GM12878 (cell line): ENCODE data around the gene MYOZ2. TPM values are rescaled to one million over a fixed set of nuclear protein-coding genes. Genes with fewer than 3 reads are reported as not detected.

Experiments
- ATAC-seq: fragments of 200-7000 bp; cut with Tn5 transposase; 3 replicates; pipeline ENCODE4 v1.9.1; 2020; ENCODE audit warnings: mild to moderate bottlenecking, moderate library complexity
- BruUV-seq: library from RNA; stranded (reverse); fragments of 400-500 nt; replicated peaks from 2 replicates; lab custom pipeline; 2021; lab: Mats Ljungman, UMichigan
- CTCF ChIA-PET: fragments of 300-600 bp; sonication (Branson Sonifier 250); formaldehyde crosslinking; extraction: SDS; loops from one replicate; lab custom pipeline; 2021; ENCODE audit warnings: inconsistent platforms; lab: Yijun Ruan, JAX
- POLR2A ChIA-PET: fragments of 350-600 bp; formaldehyde crosslinking; extraction: SDS; loops from one replicate; lab custom pipeline; 2021; ENCODE audit warnings: inconsistent platforms; lab: Charles Lee
- RAD21 ChIA-PET: fragments of 300-600 bp; sonication (Branson Sonifier 250); formaldehyde crosslinking; loops from one replicate; lab custom pipeline; 2023; ENCODE audit warnings: antibody characterized with exemption; ENCODE audit not compliant: unreplicated experiment; lab: Charles Lee
- SMC1A ChIA-PET: fragments of 300-600 bp; sonication (Branson Sonifier 250); formaldehyde crosslinking; loops from one replicate; lab custom pipeline; 2023; ENCODE audit not compliant: unreplicated experiment, uncharacterized antibody; lab: Charles Lee
- DNase-seq: peaks from one replicate; pipeline ENCODE4 v3.0.0-alpha.2; 2011; ENCODE audit warnings: low read depth, low spot score
- FAIRE-seq: peaks from 3 replicates; lab custom pipeline; 2011; peaks lifted over from hg19 to GRCh38; lab: Jason Lieb, UNC
- H2AFZ ChIP-seq: 2 replicates; pipeline ENCODE4 v1.6.0; 2011; ENCODE audit warnings: low read depth, low read length, control low read depth; ENCODE audit not compliant: control insufficient read depth
- H3K27ac ChIP-seq: 2 replicates; pipeline ENCODE4 v1.5.1; 2011; ENCODE audit warnings: control low read depth; ENCODE audit not compliant: control insufficient read depth, insufficient read depth
- H3K27me3 ChIP-seq, 2 experiments: replicated peaks in 1 of 2; 2 replicates each; pipeline versions ENCODE4 v1.6.0 to v1.6.1; 2011; ENCODE audit warnings: low read length in 1 of 2; ENCODE audit not compliant: control insufficient read depth in 2 of 2, insufficient read depth in 2 of 2
- H3K36me3 ChIP-seq, 2 experiments: 2 replicates each; pipeline ENCODE4 v1.5.1; 2011; ENCODE audit warnings: low read length in 1 of 2; ENCODE audit not compliant: control insufficient read depth in 2 of 2, insufficient read depth in 2 of 2
- H3K4me1 ChIP-seq: 2 replicates; pipeline ENCODE4 v1.6.1; 2011; ENCODE audit warnings: mild to moderate bottlenecking, low read length, moderate library complexity, mixed read lengths; ENCODE audit not compliant: control insufficient read depth, insufficient read depth
- H3K4me2 ChIP-seq: 2 replicates; pipeline ENCODE4 v1.6.0; 2011; ENCODE audit warnings: control low read depth; ENCODE audit not compliant: control insufficient read depth, insufficient read depth
- H3K4me3 ChIP-seq: fragments of 200-600 bp; sonication (generic); 2 replicates; pipeline ENCODE4 v1.5.1; 2016
- H3K79me2 ChIP-seq: 2 replicates; pipeline ENCODE4 v1.6.0; 2011; ENCODE audit warnings: low read length; ENCODE audit not compliant: control insufficient read depth, insufficient read depth
- H3K9ac ChIP-seq: 2 replicates; pipeline ENCODE4 v1.8.0; 2011; ENCODE audit warnings: low read length, control low read depth, mixed read lengths; ENCODE audit not compliant: control insufficient read depth, insufficient read depth
- H3K9me3 ChIP-seq: replicated peaks from 3 replicates; pipeline ENCODE4 v1.5.1; 2011; ENCODE audit warnings: mild to moderate bottlenecking, low read length; ENCODE audit not compliant: control insufficient read depth, insufficient read depth
- H4K20me1 ChIP-seq: 2 replicates; pipeline ENCODE4 v1.6.0; 2011; ENCODE audit not compliant: control insufficient read depth, insufficient read depth
- CBFB ChIP-seq: IDR thresholded peaks from 2 replicates; pipeline ENCODE4 v1.6.1; 2016; ENCODE audit warnings: antibody characterized with exemption, low read depth
- EED ChIP-seq: sonication (generic); IDR thresholded peaks from 2 replicates; pipeline ENCODE4 v1.6.1; 2016; ENCODE audit warnings: antibody characterized with exemption, low read depth
- SPI1 ChIP-seq: IDR thresholded peaks from 2 replicates; pipeline ENCODE4 v1.6.1; 2011; ENCODE audit warnings: low read depth, mild to moderate bottlenecking, low read length, moderate library complexity, borderline replicate concordance; ENCODE audit not compliant: insufficient read depth
- WGBS: methylation state at CpG from one replicate; pipeline ENCODE4 v1.1.6; 2016; ENCODE audit warnings: low lambda C conversion rate; ENCODE audit not compliant: insufficient replicate concordance, insufficient coverage; ENCODE audit errors: missing lambda C conversion rate; 5-methylcytosine and 5-hydroxymethylcytosine counted together
- in situ Hi-C: fragments of 300-500 bp; cut with MboI; formaldehyde crosslinking; loops from 9 replicates; pipeline ENCODE4 v1.14.3; 2018; ENCODE audit warnings: mixed read lengths
- intact Hi-C: fragments of 100-400 bp; cut with micrococcal nuclease; formaldehyde crosslinking; loops from one replicate; pipeline ENCODE4 v1.14.2; 2022; ENCODE audit not compliant: unreplicated experiment
- polyA plus RNA-seq, 11 experiments: library from polyadenylated mRNA; depleted of rRNA in 4 of 11; unstranded in 6 of 11; stranded (reverse) in 5 of 11; fragments of >200 nt; fragmentation: Nextera tagmentation in 4 of 11; fragmentation: Illumina TruSeq in 1 of 11; extraction: Ambion mirVana in 4 of 11; extraction: Trizol in 1 of 11; gene quantifications; 1 replicate in 1 of 11; 2 replicates in 10 of 11; pipeline versions ENCODE4 v1.2.1 to v1.2.3, GENCODE V29; 2011 to 2016; ENCODE audit warnings: inconsistent platforms in 2 of 11, missing spikeins in 2 of 11, low read depth in 1 of 11
- total RNA-seq, 4 experiments: library from RNA; depleted of rRNA in 3 of 4; stranded (reverse); fragments of >200 nt in 3 of 4; fragmentation: Illumina TruSeq in 1 of 4; extraction: Trizol in 1 of 4; gene quantifications; 2 replicates each; pipeline versions ENCODE4 v1.2.1 to v1.2.3, GENCODE V29; 2013 to 2021

Gene MYOZ2
- total and polyA plus RNA-seq, 10 of the 15 experiments (the other 5 are each of a cell fraction or from before 2014, with no cell fraction given) = not detected

DNA sequence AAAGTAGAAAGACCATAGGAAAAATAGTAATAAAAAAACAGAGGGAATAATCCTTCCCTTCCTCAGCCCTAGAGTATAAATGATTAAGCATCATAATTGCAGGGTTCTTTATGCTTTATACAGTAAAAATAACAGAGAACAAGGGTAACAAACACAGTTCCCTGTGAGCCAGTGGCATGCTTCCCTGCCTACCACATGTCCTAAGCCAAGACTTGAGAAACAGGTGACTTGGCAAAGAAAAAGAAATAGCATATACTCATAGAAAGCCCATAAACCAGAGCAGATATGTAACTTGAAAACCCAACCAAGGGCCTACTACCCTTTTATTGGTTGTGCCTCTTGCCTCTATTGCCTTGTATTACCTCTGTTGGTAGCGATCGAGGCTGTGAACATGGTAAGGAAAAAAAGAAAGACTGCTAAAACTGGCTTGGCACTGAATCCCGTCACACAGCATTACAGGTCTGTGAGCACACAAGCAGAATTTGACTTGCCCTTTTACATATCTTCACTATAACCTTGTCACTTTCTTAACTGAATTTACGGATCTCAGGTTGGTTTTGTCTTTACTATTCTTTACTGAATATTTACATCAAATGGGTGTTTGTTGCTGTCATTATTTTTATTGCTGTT, 30.9 kb upstream of the MYOZ2 start:
- H3K36me3 ChIP-seq = no peaks in the 10 kb centered on the region
- H3K27me3 ChIP-seq = no peaks in the 10 kb centered on the region; a peak in 1 of 4 replicates
- H3K27ac ChIP-seq = no peak overlapping the region
- BruUV-seq = no TSS peak
- H3K79me2 ChIP-seq = no peaks in the 10 kb centered on the region
- no peak overlapping the region for H3K4me2 ChIP-seq
- ChIA-PET RAD21 (no interaction called here), CTCF (no interaction called here), SMC1A (no interaction called here), POLR2A (no interaction called here)
- DNase-seq (no peak), ATAC-seq (no peak), FAIRE-seq (no peak)
- no peak for TF ChIP-seq CBFB
- no peaks in the 10 kb centered on the region for H3K4me1 ChIP-seq
- H3K9ac ChIP-seq = no peak overlapping the region
- in situ Hi-C loops = no loop called here
- no peak overlapping the region for H3K4me3 ChIP-seq
- no peaks in the 10 kb centered on the region for H3K9me3 ChIP-seq
- WGBS = 59% methylated on average over 4 of the region's 4 CpGs
- H4K20me1 ChIP-seq = no peaks in the 10 kb centered on the region
- intact Hi-C loops = no loop called here
- no peak overlapping the region for H2AFZ ChIP-seq

DNA sequence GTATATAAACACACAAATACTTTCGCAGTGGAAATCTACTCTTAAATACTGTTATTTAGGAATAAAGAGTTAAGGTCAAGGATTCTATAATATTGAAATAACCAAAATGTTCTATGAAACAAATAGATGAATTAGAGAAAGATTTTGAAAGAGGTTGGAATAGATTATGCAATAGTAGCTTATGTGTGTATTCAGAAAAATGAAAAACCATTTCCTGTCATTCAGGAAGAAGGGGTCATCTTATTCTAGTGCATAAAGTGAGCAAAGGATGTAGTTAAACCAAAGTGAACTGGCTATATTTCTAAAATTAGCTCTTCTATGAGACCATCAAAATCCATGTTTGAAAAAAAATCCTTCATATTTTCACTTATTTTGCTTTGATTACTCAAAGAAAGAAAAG, 30.0 kb upstream of the MYOZ2 start:
- intact Hi-C loops = no loop called here
- no peaks in the 10 kb centered on the region for H3K4me1 ChIP-seq
- RAD21 ChIA-PET = no interaction called here
- ATAC-seq = no peak
- no peak for DNase-seq
- H4K20me1 ChIP-seq = no peaks in the 10 kb centered on the region
- 35% methylated on average over 1 of the region's 1 CpG for WGBS
- no peak overlapping the region for H3K27ac ChIP-seq
- in situ Hi-C loops = no loop called here
- BruUV-seq = no TSS peak
- H3K79me2 ChIP-seq = no peaks in the 10 kb centered on the region
- H3K9me3 ChIP-seq = no peaks in the 10 kb centered on the region
- SMC1A ChIA-PET = interaction anchor here (1.8 kb wide), 1 partner anchor 9 kb away, joined by 4 read pairs; no protein-coding TSS in a partner anchor
- H3K4me2 ChIP-seq = no peak overlapping the region
- H2AFZ ChIP-seq = no peak overlapping the region
- CTCF ChIA-PET = no interaction called here
- POLR2A ChIA-PET = no interaction called here
- H3K27me3 ChIP-seq = no peaks in the 10 kb centered on the region; a peak in 1 of 4 replicates
- TF ChIP-seq SPI1 (no peak), EED (no peak)
- FAIRE-seq = no peak
- H3K36me3 ChIP-seq = no peaks in the 10 kb centered on the region
- no peak overlapping the region for H3K9ac ChIP-seq
- H3K4me3 ChIP-seq = no peak overlapping the region
